ENCODE results near the gene DFFB.

The DFFB gene

GRCh38 chr1:3821447-3821846 is 35.8 kb upstream of the DFFB start:
- H3K4me3 Mint-ChIP-seq, result no peak overlapping the region
- no peak overlapping the region for H3K27ac Mint-ChIP-seq
- no peaks in the 10 kb centered on the region for H3K27me3 Mint-ChIP-seq
- no peaks in the 10 kb centered on the region for H3K4me1 Mint-ChIP-seq (ENCODE audit: low read depth)
- no peaks in the 10 kb centered on the region for H3K36me3 Mint-ChIP-seq
- H3K9me3 Mint-ChIP-seq (ENCODE audit: low read depth), result no peaks in the 10 kb centered on the region

GRCh38 chr1:3821908-3822307 is 35.4 kb upstream of the DFFB start:
- no peak overlapping the region for H3K27ac Mint-ChIP-seq
- no peaks in the 10 kb centered on the region for H3K9me3 Mint-ChIP-seq (ENCODE audit: low read depth)
- no peaks in the 10 kb centered on the region for H3K27me3 Mint-ChIP-seq
- no peaks in the 10 kb centered on the region for H3K4me1 Mint-ChIP-seq (ENCODE audit: low read depth)
- H3K36me3 Mint-ChIP-seq, result no peaks in the 10 kb centered on the region
- H3K4me3 Mint-ChIP-seq, result no peak overlapping the region

- Mint-ChIP-seq H3K27me3 (no peaks in the 10 kb centered on the region), H3K27ac (no peak overlapping the region), H3K36me3 (no peaks in the 10 kb centered on the region), H3K4me1 (ENCODE audit: low read depth) (no peaks in the 10 kb centered on the region), H3K9me3 (ENCODE audit: low read depth) (no peaks in the 10 kb centered on the region), H3K4me3 (no peak overlapping the region)
Measured at GRCh38 chr1:3822421-3822820, 34.9 kb upstream of the DFFB start.

- H3K9me3 Mint-ChIP-seq (ENCODE audit: low read depth), result no peaks in the 10 kb centered on the region
- H3K4me3 Mint-ChIP-seq, result no peak overlapping the region
- peaks cover 2% of the 10 kb centered on the region for H3K36me3 Mint-ChIP-seq
- H3K4me1 Mint-ChIP-seq (ENCODE audit: low read depth), result no peaks in the 10 kb centered on the region
- no peak overlapping the region for H3K27ac Mint-ChIP-seq
- no peaks in the 10 kb centered on the region for H3K27me3 Mint-ChIP-seq
Measured at GRCh38 chr1:3824650-3825049, 32.6 kb upstream of the DFFB start.

- no peak overlapping the region for H3K27ac Mint-ChIP-seq
- peaks cover 2% of the 10 kb centered on the region for H3K36me3 Mint-ChIP-seq
- H3K4me3 Mint-ChIP-seq, result no peak overlapping the region
- no peaks in the 10 kb centered on the region for H3K9me3 Mint-ChIP-seq (ENCODE audit: low read depth)
- H3K4me1 Mint-ChIP-seq (ENCODE audit: low read depth), result no peaks in the 10 kb centered on the region
- H3K27me3 Mint-ChIP-seq, result no peaks in the 10 kb centered on the region
Measured at GRCh38 chr1:3825356-3825755, 31.9 kb upstream of the DFFB start.

GRCh38 chr1:3827813-3828307 is 29.4 kb upstream of the DFFB start:
- H3K27me3 Mint-ChIP-seq, result no peaks in the 10 kb centered on the region
- no peaks in the 10 kb centered on the region for H3K9me3 Mint-ChIP-seq (ENCODE audit: low read depth)
- no peak overlapping the region for H3K27ac Mint-ChIP-seq
- H3K4me3 Mint-ChIP-seq, result no peak overlapping the region
- peaks cover 5% of the 10 kb centered on the region for H3K36me3 Mint-ChIP-seq
- no peaks in the 10 kb centered on the region for H3K4me1 Mint-ChIP-seq (ENCODE audit: low read depth)

GRCh38 chr1:3828391-3828790 is 28.9 kb upstream of the DFFB start:
- Mint-ChIP-seq H3K9me3 (ENCODE audit: low read depth) (no peaks in the 10 kb centered on the region), H3K27me3 (no peaks in the 10 kb centered on the region), H3K4me3 (no peak overlapping the region), H3K36me3 (peaks cover 5% of the 10 kb centered on the region), H3K27ac (no peak overlapping the region), H3K4me1 (ENCODE audit: low read depth) (no peaks in the 10 kb centered on the region)

GRCh38 chr1:3831689-3832088 is 25.6 kb upstream of the DFFB start:
- Mint-ChIP-seq H3K36me3 (peaks cover 5% of the 10 kb centered on the region), H3K4me3 (no peak overlapping the region), H3K27ac (no peak overlapping the region), H3K27me3 (no peaks in the 10 kb centered on the region), H3K9me3 (ENCODE audit: low read depth) (no peaks in the 10 kb centered on the region), H3K4me1 (ENCODE audit: low read depth) (no peaks in the 10 kb centered on the region)

GRCh38 chr1:3834701-3835100 is 22.6 kb upstream of the DFFB start:
- peaks cover 28% of the 10 kb centered on the region for H3K36me3 Mint-ChIP-seq
- H3K27ac Mint-ChIP-seq, result no peak overlapping the region
- H3K4me1 Mint-ChIP-seq (ENCODE audit: low read depth), result no peaks in the 10 kb centered on the region
- peaks cover 4% of the 10 kb centered on the region for H3K9me3 Mint-ChIP-seq (ENCODE audit: low read depth)
- no peaks in the 10 kb centered on the region for H3K27me3 Mint-ChIP-seq
- H3K4me3 Mint-ChIP-seq, result no peak overlapping the region

GRCh38 chr1:3836421-3836820 is 20.9 kb upstream of the DFFB start:
- H3K4me1 Mint-ChIP-seq (ENCODE audit: low read depth), result no peaks in the 10 kb centered on the region
- H3K27me3 Mint-ChIP-seq, result no peaks in the 10 kb centered on the region
- peaks cover 28% of the 10 kb centered on the region for H3K36me3 Mint-ChIP-seq
- no peak overlapping the region for H3K27ac Mint-ChIP-seq
- H3K9me3 Mint-ChIP-seq (ENCODE audit: low read depth), result peaks cover 4% of the 10 kb centered on the region
- H3K4me3 Mint-ChIP-seq, result no peak overlapping the region

GRCh38 chr1:3837200-3837599 is 20.1 kb upstream of the DFFB start:
- Mint-ChIP-seq H3K4me1 (ENCODE audit: low read depth) (no peaks in the 10 kb centered on the region), H3K9me3 (ENCODE audit: low read depth) (peaks cover 4% of the 10 kb centered on the region), H3K27ac (no peak overlapping the region), H3K27me3 (no peaks in the 10 kb centered on the region), H3K36me3 (peaks cover 25% of the 10 kb centered on the region), H3K4me3 (no peak overlapping the region)

GRCh38 chr1:3837685-3838084 is 19.6 kb upstream of the DFFB start:
- Mint-ChIP-seq H3K4me3 (no peak overlapping the region), H3K36me3 (peaks cover 25% of the 10 kb centered on the region), H3K27ac (no peak overlapping the region), H3K4me1 (ENCODE audit: low read depth) (no peaks in the 10 kb centered on the region), H3K9me3 (ENCODE audit: low read depth) (peaks cover 4% of the 10 kb centered on the region), H3K27me3 (no peaks in the 10 kb centered on the region)

- peaks cover 25% of the 10 kb centered on the region for H3K36me3 Mint-ChIP-seq
- H3K4me1 Mint-ChIP-seq (ENCODE audit: low read depth), result no peaks in the 10 kb centered on the region
- no peak overlapping the region for H3K27ac Mint-ChIP-seq
- no peak overlapping the region for H3K4me3 Mint-ChIP-seq
- no peaks in the 10 kb centered on the region for H3K27me3 Mint-ChIP-seq
- peaks cover 4% of the 10 kb centered on the region for H3K9me3 Mint-ChIP-seq (ENCODE audit: low read depth)
Measured at GRCh38 chr1:3838788-3839187, 18.5 kb upstream of the DFFB start.

- Mint-ChIP-seq H3K9me3 (ENCODE audit: low read depth) (peaks cover 4% of the 10 kb centered on the region), H3K27me3 (no peaks in the 10 kb centered on the region), H3K4me3 (no peak overlapping the region), H3K4me1 (ENCODE audit: low read depth) (no peaks in the 10 kb centered on the region), H3K27ac (no peak overlapping the region), H3K36me3 (peaks cover 25% of the 10 kb centered on the region)
Measured at GRCh38 chr1:3841491-3841890, 15.8 kb upstream of the DFFB start.

GRCh38 chr1:3842912-3843311 is 14.4 kb upstream of the DFFB start:
- Mint-ChIP-seq H3K4me1 (ENCODE audit: low read depth) (no peaks in the 10 kb centered on the region), H3K27me3 (no peaks in the 10 kb centered on the region), H3K27ac (no peak overlapping the region), H3K9me3 (ENCODE audit: low read depth) (no peaks in the 10 kb centered on the region), H3K4me3 (no peak overlapping the region), H3K36me3 (peaks cover 20% of the 10 kb centered on the region)

GRCh38 chr1:3846541-3846940 is 10.7 kb upstream of the DFFB start:
- Mint-ChIP-seq H3K9me3 (ENCODE audit: low read depth) (no peaks in the 10 kb centered on the region), H3K27ac (no peak overlapping the region), H3K36me3 (peaks cover 7% of the 10 kb centered on the region), H3K27me3 (no peaks in the 10 kb centered on the region), H3K4me1 (ENCODE audit: low read depth) (no peaks in the 10 kb centered on the region), H3K4me3 (no peak overlapping the region)

All from activated naive CD8-positive, alpha-beta T cell (primary cell).